ENCODE measurements around the gene PHB1.

PHB1 gene

GRCh38 chr17:49387498-49388289 is 27.0 kb downstream of the PHB1 start:
- TF ChIP-seq, protein P1, sequence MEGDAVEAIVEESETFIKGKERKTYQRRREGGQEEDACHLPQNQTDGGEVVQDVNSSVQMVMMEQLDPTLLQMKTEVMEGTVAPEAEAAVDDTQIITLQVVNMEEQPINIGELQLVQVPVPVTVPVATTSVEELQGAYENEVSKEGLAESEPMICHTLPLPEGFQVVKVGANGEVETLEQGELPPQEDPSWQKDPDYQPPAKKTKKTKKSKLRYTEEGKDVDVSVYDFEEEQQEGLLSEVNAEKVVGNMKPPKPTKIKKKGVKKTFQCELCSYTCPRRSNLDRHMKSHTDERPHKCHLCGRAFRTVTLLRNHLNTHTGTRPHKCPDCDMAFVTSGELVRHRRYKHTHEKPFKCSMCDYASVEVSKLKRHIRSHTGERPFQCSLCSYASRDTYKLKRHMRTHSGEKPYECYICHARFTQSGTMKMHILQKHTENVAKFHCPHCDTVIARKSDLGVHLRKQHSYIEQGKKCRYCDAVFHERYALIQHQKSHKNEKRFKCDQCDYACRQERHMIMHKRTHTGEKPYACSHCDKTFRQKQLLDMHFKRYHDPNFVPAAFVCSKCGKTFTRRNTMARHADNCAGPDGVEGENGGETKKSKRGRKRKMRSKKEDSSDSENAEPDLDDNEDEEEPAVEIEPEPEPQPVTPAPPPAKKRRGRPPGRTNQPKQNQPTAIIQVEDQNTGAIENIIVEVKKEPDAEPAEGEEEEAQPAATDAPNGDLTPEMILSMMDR (IDR thresholded peaks at IDR 0.05; ENCODE audit: insufficient read depth, low read length, missing control alignments), result no peak
- POLR2A ChIA-PET, result no interaction called here
- no peak for DNase-seq (ENCODE audit: low read depth, low spot score)
- H3K4me3 ChIP-seq (ENCODE audit: low read depth, low read length), result no peak overlapping the region
- CTCF ChIA-PET, result interaction anchor here (1.2 to 6.0 kb wide), 4 partner anchors 8 to 71 kb away, joined by 3 to 60 read pairs (median 6); no protein-coding TSS in a partner anchor

- POLR2A ChIA-PET, result no interaction called here
- no peak for DNase-seq (ENCODE audit: low read depth, low spot score)
- H3K4me3 ChIP-seq (ENCODE audit: low read depth, low read length), result no peak overlapping the region
- TF ChIP-seq, protein P1 (IDR thresholded peaks at IDR 0.05; ENCODE audit: insufficient read depth, low read length, missing control alignments), result no peak
- CTCF ChIA-PET, result interaction anchor here (0.9 to 6.6 kb wide), 7 partner anchors 9 to 89 kb away, joined by 3 to 60 read pairs (median 8); no protein-coding TSS in a partner anchor
Observed at GRCh38 chr17:49386373-49386772, 28.3 kb downstream of the PHB1 start.

DNA sequence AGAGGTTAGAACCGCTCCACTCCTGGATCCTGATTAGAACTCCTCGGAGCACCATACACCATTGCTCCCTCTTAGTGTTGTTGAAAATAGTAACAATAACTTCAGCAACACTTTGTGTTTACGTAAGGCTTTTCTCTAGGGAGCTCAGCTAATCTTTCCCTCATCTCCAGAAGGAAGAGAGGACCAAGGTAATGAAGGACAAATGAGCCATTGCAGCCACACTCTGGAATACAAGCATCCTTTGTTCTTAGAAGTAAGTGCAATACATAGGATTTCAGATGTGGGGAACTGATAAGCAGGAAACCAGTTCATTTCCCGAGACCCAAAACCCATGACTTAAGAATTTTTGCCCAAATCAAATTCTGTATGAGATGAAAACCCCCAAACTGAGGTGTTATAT is 29.7 kb downstream of the PHB1 start:
- TF ChIP-seq, protein P1 (IDR thresholded peaks at IDR 0.05; ENCODE audit: insufficient read depth, low read length, missing control alignments), result no peak
- H3K4me3 ChIP-seq (ENCODE audit: low read depth, low read length), result no peak overlapping the region
- CTCF ChIA-PET, result interaction anchor here (1.2 to 6.6 kb wide), 4 partner anchors 17 to 87 kb away, joined by 3 to 38 read pairs (median 7); no protein-coding TSS in a partner anchor
- no peak for DNase-seq (ENCODE audit: low read depth, low spot score)
- POLR2A ChIA-PET, result no interaction called here

DNA sequence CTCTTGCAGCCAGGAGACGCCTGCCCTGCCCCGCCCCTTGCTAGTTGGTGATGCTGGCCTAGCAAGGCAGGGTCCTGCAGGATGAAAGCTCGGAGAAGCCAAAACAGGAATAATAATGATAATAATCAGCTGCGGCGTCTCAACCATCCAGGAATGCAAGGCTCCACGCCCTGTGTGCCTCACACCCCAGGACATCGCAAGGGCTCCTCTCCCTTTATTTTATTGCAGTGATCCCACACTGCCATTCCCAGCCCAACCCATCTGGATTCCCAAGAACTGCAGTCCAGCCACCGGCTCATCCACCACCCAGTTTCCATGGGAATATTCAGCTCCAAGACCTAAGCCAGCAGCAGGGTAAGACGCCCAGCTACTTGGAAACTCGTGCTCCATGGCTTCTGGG is 31.6 kb downstream of the PHB1 start:
- TF ChIP-seq, protein P1 (IDR thresholded peaks at IDR 0.05; ENCODE audit: insufficient read depth, low read length, missing control alignments), result no peak
- no peak for DNase-seq (ENCODE audit: low read depth, low spot score)
- POLR2A ChIA-PET, result no interaction called here
- CTCF ChIA-PET, result interaction anchor here (1.0 to 6.6 kb wide), 5 partner anchors 13 to 173 kb away, joined by 3 to 38 read pairs (median 4); no protein-coding TSS in a partner anchor
- no peak overlapping the region for H3K4me3 ChIP-seq (ENCODE audit: low read depth, low read length)

GRCh38 chr17:49382556-49382955 is 32.1 kb downstream of the PHB1 start:
- no peak overlapping the region for H3K4me3 ChIP-seq (ENCODE audit: low read depth, low read length)
- POLR2A ChIA-PET, result no interaction called here
- DNase-seq (ENCODE audit: low read depth, low spot score), result no peak
- TF ChIP-seq, protein P1 (IDR thresholded peaks at IDR 0.05; ENCODE audit: insufficient read depth, low read length, missing control alignments), result no peak
- CTCF ChIA-PET, result interaction anchor here (1.0 to 6.6 kb wide), 6 partner anchors 13 to 174 kb away, joined by 3 to 38 read pairs (median 4); no protein-coding TSS in a partner anchor

DNA sequence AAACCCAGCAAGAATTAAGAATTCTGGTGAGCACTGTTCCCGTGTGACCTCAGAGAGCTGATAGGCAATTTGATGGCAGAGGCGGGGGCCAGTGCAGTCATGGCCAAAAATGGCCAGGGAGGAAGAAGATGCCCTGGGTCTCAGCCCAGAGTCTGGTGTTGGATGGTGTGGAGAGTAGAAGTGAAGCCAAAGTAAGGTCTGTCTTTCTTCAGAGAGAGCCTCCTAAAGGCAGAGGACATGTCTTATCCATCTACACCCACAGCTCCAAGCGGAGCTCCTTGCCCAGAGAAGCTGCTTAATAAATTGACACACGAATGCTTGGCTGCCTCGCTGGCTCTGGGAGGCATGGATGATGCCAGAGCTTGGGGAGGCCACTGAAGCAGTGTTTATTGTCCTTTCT is 32.9 kb downstream of the PHB1 start:
- DNase-seq (ENCODE audit: low read depth, low spot score), result no peak
- CTCF ChIA-PET, result interaction anchor here (1.4 to 6.6 kb wide), 5 partner anchors 12 to 66 kb away, joined by 4 to 38 read pairs (median 5); no protein-coding TSS in a partner anchor
- TF ChIP-seq, protein P1 (IDR thresholded peaks at IDR 0.05; ENCODE audit: insufficient read depth, low read length, missing control alignments), result no peak
- H3K4me3 ChIP-seq (ENCODE audit: low read depth, low read length), result no peak overlapping the region
- POLR2A ChIA-PET, result no interaction called here
